ENCODE data around the gene FOXC1.

The FOXC1 gene

DNA sequence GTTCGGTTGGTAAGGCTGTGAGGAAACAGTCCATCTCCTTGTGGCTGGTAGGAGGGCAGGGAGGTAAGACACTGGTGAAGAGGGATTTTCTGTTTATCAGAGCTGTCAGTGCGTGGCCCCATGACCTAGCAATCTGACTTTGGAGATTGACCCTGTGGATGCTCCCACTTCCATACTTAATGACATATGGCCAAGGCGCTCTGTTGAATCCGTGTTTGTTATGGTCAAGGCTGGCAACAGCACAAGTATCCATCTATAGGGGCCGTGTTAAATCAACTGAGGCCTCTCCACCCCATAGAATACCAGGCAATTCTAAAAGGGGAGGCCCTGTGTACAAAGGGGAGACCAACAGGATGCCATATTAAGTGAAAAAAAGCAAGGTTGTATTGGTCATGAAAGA, 25.6 kb upstream of the FOXC1 start:
- DNase-seq (ENCODE audit: low read depth): no peak
- no peak overlapping the region for H3K4me3 ChIP-seq (ENCODE audit: low read depth, low read length)
- TF ChIP-seq, protein P1, sequence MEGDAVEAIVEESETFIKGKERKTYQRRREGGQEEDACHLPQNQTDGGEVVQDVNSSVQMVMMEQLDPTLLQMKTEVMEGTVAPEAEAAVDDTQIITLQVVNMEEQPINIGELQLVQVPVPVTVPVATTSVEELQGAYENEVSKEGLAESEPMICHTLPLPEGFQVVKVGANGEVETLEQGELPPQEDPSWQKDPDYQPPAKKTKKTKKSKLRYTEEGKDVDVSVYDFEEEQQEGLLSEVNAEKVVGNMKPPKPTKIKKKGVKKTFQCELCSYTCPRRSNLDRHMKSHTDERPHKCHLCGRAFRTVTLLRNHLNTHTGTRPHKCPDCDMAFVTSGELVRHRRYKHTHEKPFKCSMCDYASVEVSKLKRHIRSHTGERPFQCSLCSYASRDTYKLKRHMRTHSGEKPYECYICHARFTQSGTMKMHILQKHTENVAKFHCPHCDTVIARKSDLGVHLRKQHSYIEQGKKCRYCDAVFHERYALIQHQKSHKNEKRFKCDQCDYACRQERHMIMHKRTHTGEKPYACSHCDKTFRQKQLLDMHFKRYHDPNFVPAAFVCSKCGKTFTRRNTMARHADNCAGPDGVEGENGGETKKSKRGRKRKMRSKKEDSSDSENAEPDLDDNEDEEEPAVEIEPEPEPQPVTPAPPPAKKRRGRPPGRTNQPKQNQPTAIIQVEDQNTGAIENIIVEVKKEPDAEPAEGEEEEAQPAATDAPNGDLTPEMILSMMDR (IDR thresholded peaks at IDR 0.05; ENCODE audit: insufficient read depth, low read depth, low read length, missing control alignments): no peak

DNA sequence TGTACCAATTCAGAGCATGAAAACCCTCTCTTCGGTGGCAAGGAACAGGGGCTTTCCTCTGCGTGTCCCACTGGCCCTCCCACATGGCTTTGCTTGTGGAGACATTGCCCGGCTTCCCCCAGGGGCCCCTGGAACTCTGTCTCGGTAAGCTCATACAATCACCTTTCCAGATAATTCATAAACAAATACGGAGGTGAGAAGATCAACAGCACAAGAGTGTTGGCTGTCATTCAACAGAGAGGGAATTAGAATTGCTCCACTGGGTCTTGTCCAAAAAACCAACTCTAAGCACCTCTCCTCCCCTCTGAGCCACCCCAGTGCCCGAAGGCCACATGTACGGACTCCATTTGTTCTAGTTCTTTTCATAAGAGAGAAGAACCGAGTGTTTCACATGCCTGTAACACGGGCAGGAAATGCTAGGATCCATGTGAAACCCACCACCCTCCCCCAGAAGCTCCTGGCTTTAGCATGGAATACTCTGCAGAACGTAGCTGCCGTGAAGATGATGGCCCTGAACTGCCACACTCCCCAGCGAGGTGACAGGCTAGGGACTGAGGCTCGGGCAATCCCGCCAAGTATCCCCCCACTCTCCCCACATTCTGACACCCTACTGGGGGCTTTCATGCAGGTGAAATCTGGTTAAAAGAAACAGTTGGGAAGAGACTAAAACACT, 24.6 kb upstream of the FOXC1 start:
- DNase-seq (ENCODE audit: low read depth): no peak
- TF ChIP-seq, protein P1 (IDR thresholded peaks at IDR 0.05; ENCODE audit: insufficient read depth, low read depth, low read length, missing control alignments): no peak
- H3K4me3 ChIP-seq (ENCODE audit: low read depth, low read length): no peak overlapping the region

DNA sequence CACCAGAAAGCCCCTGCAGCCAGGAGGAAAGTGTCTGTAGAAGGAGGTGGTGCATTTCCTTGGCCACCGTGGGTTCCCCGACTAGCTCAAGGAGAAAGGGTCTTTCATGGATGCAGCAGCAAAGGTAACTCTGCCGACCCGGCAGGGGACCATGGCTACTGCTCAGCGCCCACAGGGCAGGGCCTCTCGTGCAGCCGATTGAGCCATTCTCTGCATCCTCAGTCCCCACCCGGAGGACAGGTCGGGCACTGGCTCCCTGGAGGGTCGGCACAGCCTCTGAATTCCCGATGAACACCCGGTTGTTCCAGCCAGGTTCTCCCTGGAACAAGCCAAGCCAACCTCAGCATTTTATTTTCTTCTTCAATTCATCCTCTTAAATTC, 24.1 kb upstream of the FOXC1 start:
- TF ChIP-seq, protein P1 (IDR thresholded peaks at IDR 0.05; ENCODE audit: insufficient read depth, low read depth, low read length, missing control alignments): no peak
- no peak overlapping the region for H3K4me3 ChIP-seq (ENCODE audit: low read depth, low read length)

DNA sequence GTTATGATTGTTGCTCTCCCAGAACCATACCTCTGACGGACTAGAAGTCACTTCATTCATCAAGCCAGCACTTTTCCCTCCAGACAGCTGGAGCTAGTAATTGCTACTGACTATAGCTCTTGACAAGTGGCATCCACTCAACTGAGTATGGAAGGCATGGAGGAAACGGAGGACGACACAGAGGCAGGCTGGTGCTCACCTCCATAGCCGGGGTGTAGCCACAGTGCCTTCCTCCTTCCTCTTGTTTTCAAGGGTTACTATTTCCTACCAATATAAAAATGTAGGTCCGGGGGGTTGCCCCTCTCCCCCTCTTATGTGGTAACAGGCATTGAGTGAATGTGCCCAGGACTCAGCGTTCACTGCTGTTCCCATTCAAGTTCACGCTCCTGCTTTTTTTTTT, 23.5 kb upstream of the FOXC1 start:
- TF ChIP-seq, protein P1 (IDR thresholded peaks at IDR 0.05; ENCODE audit: insufficient read depth, low read depth, low read length, missing control alignments): no peak
- DNase-seq (ENCODE audit: low read depth): no peak
- no peak overlapping the region for H3K4me3 ChIP-seq (ENCODE audit: low read depth, low read length)

More for the DNA sequence above, 24.1 kb upstream of the FOXC1 start:
- DNase-seq (ENCODE audit: low read depth): no peak

DNA sequence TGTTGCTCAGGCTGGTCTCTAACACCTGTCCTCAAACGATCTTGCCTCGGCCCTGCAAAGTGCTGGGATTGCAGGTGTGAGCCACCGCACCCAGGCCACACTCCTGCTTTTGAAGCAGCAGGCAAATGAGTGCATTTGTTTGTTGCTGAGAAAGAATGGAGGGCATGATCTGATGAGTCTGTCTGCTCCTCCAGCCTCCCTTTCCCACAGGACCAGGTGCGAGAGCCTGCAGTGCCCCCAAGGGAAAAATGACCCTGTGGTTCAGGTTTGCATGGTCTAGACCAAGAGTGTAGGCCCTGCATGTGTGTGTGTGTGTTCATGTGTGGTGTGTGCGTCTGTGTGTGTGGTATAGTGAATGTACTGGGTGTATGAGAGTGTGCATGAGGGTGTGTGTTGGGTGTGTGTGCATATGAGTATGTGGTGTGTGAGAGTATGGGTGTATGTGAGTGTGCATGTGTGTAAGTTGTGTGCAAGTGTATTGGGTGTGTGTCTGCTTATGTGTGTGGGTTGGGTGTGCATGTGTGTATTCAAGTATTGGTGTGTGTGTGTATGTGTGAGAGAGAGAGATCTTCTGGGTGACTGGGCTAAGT, 22.8 kb upstream of the FOXC1 start:
- H3K4me3 ChIP-seq (ENCODE audit: low read depth, low read length): no peak overlapping the region
- DNase-seq (ENCODE audit: low read depth): no peak
- TF ChIP-seq, protein P1 (IDR thresholded peaks at IDR 0.05; ENCODE audit: insufficient read depth, low read depth, low read length, missing control alignments): no peak

DNA sequence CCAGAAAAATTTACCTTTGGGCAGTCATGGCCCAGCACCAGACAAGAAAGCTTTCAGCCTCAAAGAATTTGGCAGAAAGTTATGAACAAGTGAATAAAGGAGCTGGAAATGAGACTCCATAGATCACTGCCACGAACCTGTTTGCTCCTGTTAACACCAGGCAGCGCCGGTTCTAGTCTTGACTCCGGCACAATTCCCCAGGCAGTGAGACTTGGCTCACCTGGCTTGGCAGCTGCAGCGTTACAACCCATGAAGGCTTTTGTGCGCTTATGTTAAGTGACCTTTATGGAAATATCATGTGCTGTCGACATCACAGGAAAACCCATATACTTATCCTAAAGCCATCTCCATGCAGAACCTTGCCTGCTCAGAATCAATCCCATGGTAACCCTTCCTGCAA, 22.2 kb upstream of the FOXC1 start:
- DNase-seq (ENCODE audit: low read depth): no peak
- TF ChIP-seq, protein P1 (IDR thresholded peaks at IDR 0.05; ENCODE audit: insufficient read depth, low read depth, low read length, missing control alignments): no peak
- H3K4me3 ChIP-seq (ENCODE audit: low read depth, low read length): no peak overlapping the region

DNA sequence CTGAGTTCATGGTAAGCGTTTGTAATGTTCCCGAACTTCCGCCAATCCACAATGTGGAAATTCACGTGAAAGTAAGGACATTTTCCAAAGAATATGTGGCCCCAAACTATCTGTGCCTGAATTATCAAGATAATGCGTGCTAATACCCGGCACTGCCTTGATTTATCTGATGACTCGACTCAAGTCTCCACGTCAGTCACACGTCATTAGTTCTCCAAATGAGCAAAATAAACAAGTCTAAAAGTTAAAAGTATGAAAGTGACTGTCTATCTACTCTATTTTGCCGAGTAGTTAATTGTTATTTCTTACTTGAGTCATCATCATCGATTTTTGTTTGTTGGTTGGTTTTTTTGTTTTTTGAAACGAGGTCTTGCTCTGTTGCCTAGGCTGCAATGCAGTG, 21.7 kb upstream of the FOXC1 start:
- no peak for DNase-seq (ENCODE audit: low read depth)
- H3K4me3 ChIP-seq (ENCODE audit: low read depth, low read length): no peak overlapping the region
- TF ChIP-seq, protein P1 (IDR thresholded peaks at IDR 0.05; ENCODE audit: insufficient read depth, low read depth, low read length, missing control alignments): no peak

Data from GM12865 (cell line).